ENCODE results near the gene GRIK5. TPM values are rescaled to one million over a fixed set of nuclear protein-coding genes. Genes with fewer than 3 reads are reported as not detected.

Gene GRIK5
- total and polyA plus RNA-seq, 4 donors = 0.09 to 0.42 (median 0.17) TPM; not detected in 1

- no peaks in the 10 kb centered on the region for H3K36me3 ChIP-seq (ENCODE audit: control insufficient read depth in 4 of 4, insufficient read depth in 3 of 4, low read depth in 1 of 4, low read length in 3 of 4)
- H3K9me3 ChIP-seq (ENCODE audit: control insufficient read depth in 4 of 4, low read length in 3 of 4) = no peaks in the 10 kb centered on the region
- H3K27me3 ChIP-seq (ENCODE audit: control insufficient read depth in 4 of 4, insufficient read depth in 4 of 4, low read length in 3 of 4) = no peaks in the 10 kb centered on the region
- no peak overlapping the region for H3K9ac ChIP-seq (ENCODE audit: low read depth in 1 of 2, low read length in 2 of 2)
- H3K4me3 ChIP-seq (ENCODE audit: low read depth in 1 of 3, low read length in 3 of 3) = no peak overlapping the region
- no peaks in the 10 kb centered on the region for H3K4me1 ChIP-seq (ENCODE audit: control insufficient read depth in 4 of 4, insufficient read depth in 4 of 4, low read length in 3 of 4)
- TF ChIP-seq EGR1 (IDR thresholded peaks at IDR 0.05; ENCODE audit: low read depth in 2 of 2) = no peak
- WGBS = 83% methylated on average over 6 of the region's 6 CpGs
- no peak overlapping the region for H3K27ac ChIP-seq (ENCODE audit: low read depth in 1 of 2, low read length in 2 of 2)
- no peak for DNase-seq (ENCODE audit: low spot score)
These were observed 31.3 kb downstream of the GRIK5 start for GRCh38 chr19:42038666-42039065.

- H3K9ac ChIP-seq (ENCODE audit: low read depth in 1 of 2, low read length in 2 of 2) = no peak overlapping the region
- no peak overlapping the region for H3K27ac ChIP-seq (ENCODE audit: low read depth in 1 of 2, low read length in 2 of 2)
- WGBS = 83% methylated on average over 5 of the region's 5 CpGs
- no peak overlapping the region for H3K4me3 ChIP-seq (ENCODE audit: low read depth in 1 of 3, low read length in 3 of 3)
- no peaks in the 10 kb centered on the region for H3K27me3 ChIP-seq (ENCODE audit: control insufficient read depth in 4 of 4, insufficient read depth in 4 of 4, low read length in 3 of 4)
- H3K36me3 ChIP-seq (ENCODE audit: control insufficient read depth in 4 of 4, insufficient read depth in 3 of 4, low read depth in 1 of 4, low read length in 3 of 4) = no peaks in the 10 kb centered on the region
- no peaks in the 10 kb centered on the region for H3K4me1 ChIP-seq (ENCODE audit: control insufficient read depth in 4 of 4, insufficient read depth in 4 of 4, low read length in 3 of 4)
- TF ChIP-seq, protein P1, sequence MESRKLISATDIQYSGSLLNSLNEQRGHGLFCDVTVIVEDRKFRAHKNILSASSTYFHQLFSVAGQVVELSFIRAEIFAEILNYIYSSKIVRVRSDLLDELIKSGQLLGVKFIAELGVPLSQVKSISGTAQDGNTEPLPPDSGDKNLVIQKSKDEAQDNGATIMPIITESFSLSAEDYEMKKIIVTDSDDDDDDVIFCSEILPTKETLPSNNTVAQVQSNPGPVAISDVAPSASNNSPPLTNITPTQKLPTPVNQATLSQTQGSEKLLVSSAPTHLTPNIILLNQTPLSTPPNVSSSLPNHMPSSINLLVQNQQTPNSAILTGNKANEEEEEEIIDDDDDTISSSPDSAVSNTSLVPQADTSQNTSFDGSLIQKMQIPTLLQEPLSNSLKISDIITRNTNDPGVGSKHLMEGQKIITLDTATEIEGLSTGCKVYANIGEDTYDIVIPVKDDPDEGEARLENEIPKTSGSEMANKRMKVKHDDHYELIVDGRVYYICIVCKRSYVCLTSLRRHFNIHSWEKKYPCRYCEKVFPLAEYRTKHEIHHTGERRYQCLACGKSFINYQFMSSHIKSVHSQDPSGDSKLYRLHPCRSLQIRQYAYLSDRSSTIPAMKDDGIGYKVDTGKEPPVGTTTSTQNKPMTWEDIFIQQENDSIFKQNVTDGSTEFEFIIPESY (IDR thresholded peaks at IDR 0.05) = no peak
- TF ChIP-seq HNF4A (conservative IDR thresholded peaks at IDR 0.05) = no peak
- no peak for TF ChIP-seq REST (IDR thresholded peaks at IDR 0.05)
- no peak for TF ChIP-seq RXRA (IDR thresholded peaks at IDR 0.05)
- TF ChIP-seq HNF4G (IDR thresholded peaks at IDR 0.05) = no peak
- TF ChIP-seq JUND (IDR thresholded peaks at IDR 0.05) = no peak
- TF ChIP-seq GABPA (IDR thresholded peaks at IDR 0.05 in 1 of 2, conservative IDR thresholded peaks at IDR 0.05 in 1 of 2) = no peak
- TF ChIP-seq MAX (IDR thresholded peaks at IDR 0.05) = no peak
- no peak for TF ChIP-seq FOXA1 (IDR thresholded peaks at IDR 0.05)
- no peak for TF ChIP-seq CTCF (IDR thresholded peaks at IDR 0.05; ENCODE audit: low read depth, low read length, missing input control)
- no peak for TF ChIP-seq FOXA2 (IDR thresholded peaks at IDR 0.05)
- no peak for TF ChIP-seq NR2F2 (IDR thresholded peaks at IDR 0.05)
- TF ChIP-seq SP1 (IDR thresholded peaks at IDR 0.05) = no peak
- no peak for TF ChIP-seq TAF1 (conservative IDR thresholded peaks at IDR 0.05)
- no peak for TF ChIP-seq RAD21 (IDR thresholded peaks at IDR 0.05)
- TF ChIP-seq EGR1 (IDR thresholded peaks at IDR 0.05; ENCODE audit: low read depth in 2 of 2) = no peak
- no peak for TF ChIP-seq YY1 (IDR thresholded peaks at IDR 0.05)
- no peak for TF ChIP-seq ATF3 (IDR thresholded peaks at IDR 0.05)
- DNase-seq (ENCODE audit: low spot score) = no peak
- no peaks in the 10 kb centered on the region for H3K9me3 ChIP-seq (ENCODE audit: control insufficient read depth in 4 of 4, low read length in 3 of 4)
These were observed 32.4 kb downstream of the GRIK5 start for GRCh38 chr19:42037649-42038048.

Data from liver (tissue), 9 donors.